GM21717 (cell line): ENCODE results near the gene WWOX.

Experiments used
- ATAC-seq: cut with Tn5 transposase; IDR thresholded peaks from one replicate; pipeline ENCODE4 v1.9.1; 2021; ENCODE audit warnings: mild to moderate bottlenecking, moderate library complexity; ENCODE audit not compliant: unreplicated experiment

WWOX gene

GRCh38 chr16:79132701-79133100, 1033.2 kb downstream of the WWOX start:
- ATAC-seq, result no peak

- no peak for ATAC-seq
Observed at GRCh38 chr16:79134300-79134699, 1034.8 kb downstream of the WWOX start.

- ATAC-seq, result no peak
Observed at GRCh38 chr16:79136955-79137354, 1037.5 kb downstream of the WWOX start.

- ATAC-seq, result no peak
Observed at GRCh38 chr16:79137426-79137939, 1038.0 kb downstream of the WWOX start.

- no peak for ATAC-seq
Observed at GRCh38 chr16:79139799-79140198, 1040.3 kb downstream of the WWOX start.

- ATAC-seq, result no peak
Observed at GRCh38 chr16:79143026-79143425, 1043.6 kb downstream of the WWOX start.

GRCh38 chr16:79150151-79150550, 1050.7 kb downstream of the WWOX start:
- no peak for ATAC-seq

- no peak for ATAC-seq
Observed at GRCh38 chr16:79150632-79151310, 1051.3 kb downstream of the WWOX start.

- no peak for ATAC-seq
Observed at GRCh38 chr16:79154086-79154485, 1054.6 kb downstream of the WWOX start.

- ATAC-seq, result no peak
Observed at GRCh38 chr16:79155471-79155870, 1056.0 kb downstream of the WWOX start.

- ATAC-seq, result no peak
Observed at GRCh38 chr16:79155904-79156303, 1056.5 kb downstream of the WWOX start.

- no peak for ATAC-seq
Observed at GRCh38 chr16:79156761-79157160, 1057.3 kb downstream of the WWOX start.

- ATAC-seq, result no peak
Observed at GRCh38 chr16:79158337-79158736, 1058.9 kb downstream of the WWOX start.

- no peak for ATAC-seq
Observed at GRCh38 chr16:79159261-79160049, 1060.0 kb downstream of the WWOX start.

- ATAC-seq, result no peak
Observed at GRCh38 chr16:79162977-79163376, 1063.5 kb downstream of the WWOX start.

GRCh38 chr16:79163691-79164387, 1064.4 kb downstream of the WWOX start:
- no peak for ATAC-seq

- ATAC-seq, result no peak
Observed at GRCh38 chr16:79164388-79164995, 1065.0 kb downstream of the WWOX start.

GRCh38 chr16:79165079-79165478, 1065.6 kb downstream of the WWOX start:
- no peak for ATAC-seq

- ATAC-seq, result no peak
Observed at GRCh38 chr16:79165506-79165905, 1066.1 kb downstream of the WWOX start.

- no peak for ATAC-seq
Observed at GRCh38 chr16:79167893-79168292, 1068.4 kb downstream of the WWOX start.

- ATAC-seq, result no peak
Observed at GRCh38 chr16:79168321-79168720, 1068.9 kb downstream of the WWOX start.
